ENCODE measurements around the gene ZC3H10.

The ZC3H10 gene

DNA sequence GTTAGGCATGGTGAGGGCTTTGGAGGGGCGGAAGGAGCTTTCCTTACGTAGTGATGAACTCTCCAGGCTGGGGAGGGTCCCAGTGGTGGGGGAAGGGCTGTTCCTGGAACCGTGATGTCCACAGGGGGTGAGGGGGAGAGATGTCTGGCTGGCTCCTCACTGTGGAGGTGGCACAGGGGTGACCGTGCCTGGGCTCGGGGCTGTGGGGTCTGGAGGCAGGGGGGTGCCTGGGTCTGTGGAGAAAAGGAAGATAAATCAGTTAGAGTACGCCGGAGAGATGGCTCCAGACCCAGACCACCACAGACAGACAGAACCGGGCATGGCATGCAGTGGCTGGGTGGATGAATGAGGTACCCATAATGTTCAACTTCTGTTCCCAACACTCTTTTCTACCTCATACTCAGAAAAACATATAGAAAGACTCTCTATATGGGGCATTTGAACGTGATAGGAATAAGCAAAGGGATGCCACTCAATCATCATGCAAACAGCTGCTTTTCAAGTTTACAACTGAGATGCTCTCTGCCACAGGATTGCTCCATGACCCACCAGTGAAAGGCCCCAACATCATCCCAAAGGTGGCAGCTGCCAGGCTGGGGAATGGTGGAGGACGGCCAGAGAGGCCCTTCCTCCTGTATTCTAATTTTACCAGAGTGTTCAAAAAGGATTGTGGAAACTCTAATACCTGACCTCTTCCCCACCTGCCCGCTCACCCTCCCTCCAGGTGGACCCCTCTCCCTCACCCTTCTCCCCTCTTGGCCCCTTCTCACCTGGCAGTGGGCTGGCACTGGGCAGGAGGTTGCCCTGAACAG lies 45.7 kb downstream of the ZC3H10 start:
- ChIA-PET POLR2A (interaction anchor here (0.6 to 1.3 kb wide), 3 partner anchors 26 to 71 kb away, joined by 3 to 4 read pairs (median 3); partner anchors contain the start of genes ESYT1 and SMARCC2), CTCF (no interaction called here)
- no peak for DNase-seq (ENCODE audit: extremely low spot score)
- TF ChIP-seq L3MBTL2 (conservative IDR thresholded peaks at IDR 0.05) (no peak), LEF1 (IDR thresholded peaks at IDR 0.05; ENCODE audit: borderline replicate concordance) (no peak), FOXK2 (IDR thresholded peaks at IDR 0.05) (no peak), ZNF384 (IDR thresholded peaks at IDR 0.05) (no peak), ELF4 (IDR thresholded peaks at IDR 0.05) (no peak), NFRKB (IDR thresholded peaks at IDR 0.05) (no peak), BHLHE40 (IDR thresholded peaks at IDR 0.05; ENCODE audit: borderline replicate concordance) (no peak), FOXA1 (IDR thresholded peaks at IDR 0.05) (no peak), TARDBP (IDR thresholded peaks at IDR 0.05) (no peak), SP1 (IDR thresholded peaks at IDR 0.05) (no peak), ARNT (IDR thresholded peaks at IDR 0.05) (no peak), HDGF (IDR thresholded peaks at IDR 0.05; ENCODE audit: borderline replicate concordance) (no peak)
- TF ChIP-seq, protein P1, sequence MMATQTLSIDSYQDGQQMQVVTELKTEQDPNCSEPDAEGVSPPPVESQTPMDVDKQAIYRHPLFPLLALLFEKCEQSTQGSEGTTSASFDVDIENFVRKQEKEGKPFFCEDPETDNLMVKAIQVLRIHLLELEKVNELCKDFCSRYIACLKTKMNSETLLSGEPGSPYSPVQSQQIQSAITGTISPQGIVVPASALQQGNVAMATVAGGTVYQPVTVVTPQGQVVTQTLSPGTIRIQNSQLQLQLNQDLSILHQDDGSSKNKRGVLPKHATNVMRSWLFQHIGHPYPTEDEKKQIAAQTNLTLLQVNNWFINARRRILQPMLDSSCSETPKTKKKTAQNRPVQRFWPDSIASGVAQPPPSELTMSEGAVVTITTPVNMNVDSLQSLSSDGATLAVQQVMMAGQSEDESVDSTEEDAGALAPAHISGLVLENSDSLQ (IDR thresholded peaks at IDR 0.05) = no peak

DNA sequence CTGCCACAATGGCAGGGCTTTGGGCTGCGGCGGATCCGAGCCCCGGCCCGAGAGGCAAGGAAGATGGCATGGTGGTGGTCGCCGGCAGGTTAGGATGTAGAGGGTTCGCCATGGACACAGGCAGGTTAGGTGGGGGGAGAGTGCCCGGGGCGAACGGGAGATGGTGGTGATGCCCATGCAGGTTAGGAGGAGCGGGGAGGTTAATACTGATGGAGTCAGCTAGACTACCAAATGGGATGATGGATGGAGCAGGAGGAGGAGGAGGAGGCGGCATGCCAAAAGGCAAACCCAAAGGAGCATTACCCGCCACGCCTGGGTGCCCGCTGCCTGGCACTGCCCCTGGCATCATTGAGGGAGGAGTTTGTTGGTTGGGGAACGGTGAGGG lies 46.3 kb downstream of the ZC3H10 start:
- POLR2A ChIA-PET = no interaction called here
- no peak for DNase-seq (ENCODE audit: extremely low spot score)

DNA sequence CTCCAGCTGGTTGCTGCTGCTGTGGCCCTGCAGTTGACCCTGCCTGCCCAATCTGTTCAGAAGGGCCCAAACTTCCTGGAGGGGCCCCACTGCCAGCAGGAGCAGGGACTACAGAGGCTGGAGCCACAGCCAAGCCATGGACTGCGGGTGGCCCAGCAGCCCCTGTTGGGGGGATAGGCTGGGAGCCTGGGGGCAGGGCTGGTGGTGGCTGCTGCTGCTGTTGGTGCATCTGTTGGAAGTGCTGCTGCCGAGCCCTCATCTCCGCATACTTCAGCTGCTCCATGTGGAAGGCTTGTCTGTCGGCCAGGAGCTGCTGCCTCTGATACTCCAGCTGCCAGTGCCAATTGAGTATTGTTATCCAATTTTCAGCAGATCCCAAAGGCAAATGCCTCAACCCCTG lies 47.3 kb downstream of the ZC3H10 start:
- DNase-seq (ENCODE audit: extremely low spot score) = no peak
- TF ChIP-seq ELF4 (IDR thresholded peaks at IDR 0.05) (no peak), FOXM1 (IDR thresholded peaks at IDR 0.05; ENCODE audit: borderline replicate concordance) (no peak), LEF1 (IDR thresholded peaks at IDR 0.05; ENCODE audit: borderline replicate concordance) (no peak), L3MBTL2 (conservative IDR thresholded peaks at IDR 0.05) (no peak), NFRKB (IDR thresholded peaks at IDR 0.05) (no peak), ARNT (IDR thresholded peaks at IDR 0.05) (no peak)
- POLR2A ChIA-PET = interaction anchor here (0.6 to 1.3 kb wide), 3 partner anchors 38 to 183 kb away, joined by 3 to 4 read pairs (median 3); partner anchors contain the start of genes ESYT1 and RNF41
- CTCF ChIA-PET = interaction anchor here (2.1 kb wide), 1 partner anchor 24 kb away, joined by 9 read pairs; the partner anchor contains the start of gene SMARCC2

More for the DNA sequence above, 46.3 kb downstream of the ZC3H10 start:
- CTCF ChIA-PET = no interaction called here
- TF ChIP-seq ELF4 (IDR thresholded peaks at IDR 0.05) = no peak
- no peak for TF ChIP-seq BHLHE40 (IDR thresholded peaks at IDR 0.05; ENCODE audit: borderline replicate concordance)
- TF ChIP-seq SP1 (IDR thresholded peaks at IDR 0.05) = no peak
- no peak for TF ChIP-seq HDGF (IDR thresholded peaks at IDR 0.05; ENCODE audit: borderline replicate concordance)
- no peak for TF ChIP-seq LEF1 (IDR thresholded peaks at IDR 0.05; ENCODE audit: borderline replicate concordance)
- TF ChIP-seq TARDBP (IDR thresholded peaks at IDR 0.05) = no peak
- TF ChIP-seq FOXA1 (IDR thresholded peaks at IDR 0.05) = no peak
- TF ChIP-seq CTBP1 (IDR thresholded peaks at IDR 0.05; ENCODE audit: borderline replicate concordance) = no peak
- TF ChIP-seq SUZ12 (IDR thresholded peaks at IDR 0.05) = no peak
- no peak for TF ChIP-seq ARNT (IDR thresholded peaks at IDR 0.05)
- TF ChIP-seq, protein P1 (IDR thresholded peaks at IDR 0.05) = no peak
- no peak for TF ChIP-seq FOXK2 (IDR thresholded peaks at IDR 0.05)
- TF ChIP-seq FOXM1 (IDR thresholded peaks at IDR 0.05; ENCODE audit: borderline replicate concordance) = no peak
- no peak for TF ChIP-seq L3MBTL2 (conservative IDR thresholded peaks at IDR 0.05)
- TF ChIP-seq ZNF384 (IDR thresholded peaks at IDR 0.05) = no peak

DNA sequence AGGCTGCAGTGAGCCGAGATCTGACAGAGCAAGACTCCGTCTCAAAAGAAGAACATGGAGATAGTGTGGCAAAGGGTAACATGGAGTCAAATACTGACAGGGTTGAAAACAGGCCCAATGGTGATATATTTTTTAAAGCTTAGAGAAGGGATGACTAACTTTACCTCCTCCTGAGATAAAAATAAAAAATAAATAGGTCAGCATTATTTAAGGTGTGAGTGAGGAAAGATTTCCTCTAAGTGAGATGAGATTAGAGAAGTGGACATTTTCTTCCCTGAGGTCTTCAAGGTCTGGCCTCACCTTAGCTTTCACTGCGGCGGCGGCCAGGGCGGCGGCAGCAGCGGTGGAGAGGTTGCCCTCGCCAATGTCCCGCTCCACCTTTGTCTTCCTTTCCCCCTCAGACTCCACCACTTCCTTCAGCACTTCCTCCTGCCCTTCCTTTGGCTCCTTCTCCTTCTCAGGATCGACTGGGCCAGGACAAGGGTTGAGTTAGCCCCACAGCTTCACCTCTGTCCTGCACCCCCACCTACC lies 51.2 kb downstream of the ZC3H10 start:
- POLR2A ChIA-PET = interaction anchor here (0.6 kb wide), 1 partner anchor 10 kb away, joined by 3 read pairs; no protein-coding TSS in a partner anchor
- no peak for DNase-seq (ENCODE audit: extremely low spot score)
- TF ChIP-seq, protein P1 (IDR thresholded peaks at IDR 0.05) = no peak
- TF ChIP-seq SUZ12 (IDR thresholded peaks at IDR 0.05) = no peak
- no peak for TF ChIP-seq HDGF (IDR thresholded peaks at IDR 0.05; ENCODE audit: borderline replicate concordance)
- no peak for TF ChIP-seq BHLHE40 (IDR thresholded peaks at IDR 0.05; ENCODE audit: borderline replicate concordance)
- no peak for TF ChIP-seq ARNT (IDR thresholded peaks at IDR 0.05)
- no peak for TF ChIP-seq LEF1 (IDR thresholded peaks at IDR 0.05; ENCODE audit: borderline replicate concordance)
- TF ChIP-seq ELF4 (IDR thresholded peaks at IDR 0.05) = no peak
- no peak for TF ChIP-seq TARDBP (IDR thresholded peaks at IDR 0.05)
- TF ChIP-seq FOXM1 (IDR thresholded peaks at IDR 0.05; ENCODE audit: borderline replicate concordance) = no peak
- no peak for TF ChIP-seq SP1 (IDR thresholded peaks at IDR 0.05)
- TF ChIP-seq CTBP1 (IDR thresholded peaks at IDR 0.05; ENCODE audit: borderline replicate concordance) = no peak
- TF ChIP-seq FOXK2 (IDR thresholded peaks at IDR 0.05) = no peak
- TF ChIP-seq NFRKB (IDR thresholded peaks at IDR 0.05) = no peak
- no peak for TF ChIP-seq ZNF384 (IDR thresholded peaks at IDR 0.05)
- no peak for TF ChIP-seq FOXA1 (IDR thresholded peaks at IDR 0.05)
- TF ChIP-seq L3MBTL2 (conservative IDR thresholded peaks at IDR 0.05) = no peak
- CTCF ChIA-PET = no interaction called here

DNA sequence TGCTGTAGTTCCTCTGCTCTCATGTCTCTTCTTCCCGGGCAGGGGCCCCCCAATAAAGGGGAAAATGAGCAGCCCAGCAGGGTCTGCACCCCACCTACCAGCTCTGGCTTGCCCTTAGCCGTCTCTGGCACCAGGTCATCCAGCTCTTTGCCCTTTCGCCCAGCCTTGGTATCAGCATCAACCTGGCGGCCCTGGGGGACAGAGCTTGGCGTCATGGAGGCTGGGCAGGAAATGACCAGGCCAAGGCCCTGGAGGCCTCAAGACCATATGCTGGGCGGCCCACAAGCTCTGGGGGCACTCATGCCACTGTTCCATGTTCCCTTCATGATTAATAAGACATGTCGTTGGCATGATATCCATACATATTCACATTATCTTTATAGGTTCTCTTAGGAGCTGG lies 54.8 kb downstream of the ZC3H10 start:
- POLR2A ChIA-PET = interaction anchor here (1.5 to 1.9 kb wide), 2 partner anchors 14 to 17 kb away, joined by 5 to 8 read pairs; partner anchors contain the start of genes MYL6 and SMARCC2
- CTCF ChIA-PET = no interaction called here
- TF ChIP-seq NFRKB (IDR thresholded peaks at IDR 0.05) = no peak
- no peak for TF ChIP-seq SP1 (IDR thresholded peaks at IDR 0.05)
- TF ChIP-seq ARNT (IDR thresholded peaks at IDR 0.05) = no peak
- no peak for DNase-seq (ENCODE audit: extremely low spot score)

Measured in HEK293T (cell line).